IMR-90 (cell line): Measurements from ENCODE around the gene SMARCC2. TPM values are rescaled to one million over a fixed set of nuclear protein-coding genes. Genes with fewer than 3 reads are reported as not detected.

Experiments
- ATAC-seq: fragments of 200-7000 bp; cut with Tn5 transposase; 2 replicates; pipeline ENCODE4 v1.9.1; 2020; ENCODE audit warnings: low read depth, mild to moderate bottlenecking, moderate library complexity
- BruUV-seq: library from RNA; stranded (reverse); fragments of 400-500 nt; replicated peaks from 2 replicates; lab custom pipeline; 2021; lab: Mats Ljungman, UMichigan
- CTCF ChIA-PET: fragments of 300-600 bp; formaldehyde crosslinking; extraction: SDS; loops from one replicate; lab custom pipeline; 2021; ENCODE audit warnings: antibody characterized with exemption; lab: Yijun Ruan, JAX
- POLR2A ChIA-PET: fragments of 300-600 bp; sonication (Branson Sonifier 250); formaldehyde crosslinking; loops from one replicate; lab custom pipeline; 2022; ENCODE audit warnings: antibody characterized with exemption; ENCODE audit not compliant: unreplicated experiment; lab: Charles Lee
- DNase-seq: peaks from one replicate; pipeline ENCODE4 v3.0.0; 2013
- H2AFZ ChIP-seq: replicated peaks from 2 replicates; pipeline ENCODE3; 2013; ENCODE audit warnings: low read length, mild to moderate bottlenecking; ENCODE audit not compliant: poor library complexity
- H2AK5ac ChIP-seq: 2 replicates; pipeline ENCODE4 v1.6.1; 2013; ENCODE audit warnings: low read depth, low read length, inconsistent platforms
- H2AK9ac ChIP-seq: replicated peaks from 2 replicates; pipeline ENCODE3; 2013; ENCODE audit warnings: mild to moderate bottlenecking, low read depth, low read length, moderate library complexity; ENCODE audit not compliant: poor library complexity
- H2BK120ac ChIP-seq: 2 replicates; pipeline ENCODE4 v1.6.1; 2013; ENCODE audit warnings: low read depth, low read length, inconsistent platforms
- H2BK15ac ChIP-seq: 3 replicates; pipeline ENCODE4 v1.6.1; 2013; ENCODE audit warnings: low read depth, low read length, inconsistent platforms
- H2BK20ac ChIP-seq: 2 replicates; pipeline ENCODE4 v1.6.1; 2013; ENCODE audit warnings: low read depth, mild to moderate bottlenecking, inconsistent platforms, low read length, moderate library complexity
- H2BK5ac ChIP-seq: 2 replicates; pipeline ENCODE4 v1.6.1; 2013; ENCODE audit warnings: mild to moderate bottlenecking, low read depth, low read length, inconsistent platforms; ENCODE audit not compliant: poor library complexity, severe bottlenecking
- H3K14ac ChIP-seq: replicated peaks from 2 replicates; pipeline ENCODE4 v1.6.1; 2013; ENCODE audit warnings: low read depth, low read length, inconsistent platforms
- H3K18ac ChIP-seq: 2 replicates; pipeline ENCODE4 v1.6.1; 2013; ENCODE audit warnings: low read depth, low read length, control low read depth
- H3K23ac ChIP-seq: 2 replicates; pipeline ENCODE4 v1.6.1; 2013; ENCODE audit warnings: low read depth, low read length, inconsistent platforms
- H3K27ac ChIP-seq: 2 replicates; pipeline ENCODE4 v1.5.1; 2013; ENCODE audit warnings: mild to moderate bottlenecking, control low read depth, low read length; ENCODE audit not compliant: insufficient read depth
- H3K27me3 ChIP-seq: 2 replicates; pipeline ENCODE4 v1.6.1; 2013; ENCODE audit warnings: low read length; ENCODE audit not compliant: control insufficient read depth, insufficient read depth
- H3K36me3 ChIP-seq: 2 replicates; pipeline ENCODE4 v1.6.1; 2013; ENCODE audit warnings: low read length, mixed read lengths; ENCODE audit not compliant: control insufficient read depth, insufficient read depth
- H3K4ac ChIP-seq: 2 replicates; pipeline ENCODE4 v1.6.1; 2013; ENCODE audit warnings: low read depth, low read length, inconsistent platforms
- H3K4me1 ChIP-seq: 2 replicates; pipeline ENCODE4 v1.6.1; 2013; ENCODE audit warnings: low read length, mixed read lengths; ENCODE audit not compliant: control insufficient read depth, insufficient read depth
- H3K4me2 ChIP-seq: 2 replicates; pipeline ENCODE4 v1.6.1; 2013; ENCODE audit warnings: low read depth, mild to moderate bottlenecking, control low read depth, low read length, moderate library complexity
- H3K4me3 ChIP-seq: 2 replicates; pipeline ENCODE4 v1.5.1; 2013; ENCODE audit warnings: low read depth, mild to moderate bottlenecking, control low read depth, low read length, moderate library complexity; ENCODE audit not compliant: insufficient read depth
- H3K56ac ChIP-seq: 2 replicates; pipeline ENCODE4 v1.6.1; 2013; ENCODE audit warnings: low read length, inconsistent platforms; ENCODE audit not compliant: insufficient read depth; ENCODE audit errors: extremely low read depth
- H3K79me1 ChIP-seq, 2 experiments: 2 replicates each; pipeline ENCODE4 v1.6.1; 2013; ENCODE audit warnings: low read length in 2 of 2, inconsistent platforms in 1 of 2, low read depth in 1 of 2
- H3K9ac ChIP-seq: 2 replicates; pipeline ENCODE4 v1.6.1; 2013; ENCODE audit warnings: low read depth, low read length, control low read depth
- H3K9me1 ChIP-seq: 2 replicates; pipeline ENCODE4 v1.6.1; 2013; ENCODE audit warnings: low read length, inconsistent platforms; ENCODE audit not compliant: insufficient read depth
- H3K9me3 ChIP-seq: 2 replicates; pipeline ENCODE4 v1.6.1; 2013; ENCODE audit warnings: low read length; ENCODE audit not compliant: control insufficient read depth, insufficient read depth
- H4K20me1 ChIP-seq: 2 replicates; pipeline ENCODE4 v1.6.1; 2013; ENCODE audit warnings: low read length, inconsistent platforms; ENCODE audit not compliant: insufficient read depth
- H4K5ac ChIP-seq: 2 replicates; pipeline ENCODE4 v1.6.1; 2013; ENCODE audit warnings: mild to moderate bottlenecking, low read depth, low read length, control low read depth
- H4K8ac ChIP-seq, 2 experiments: 2 replicates each; pipeline ENCODE4 v1.6.1; 2013; ENCODE audit warnings: low read depth in 2 of 2, low read length in 2 of 2, control low read depth in 1 of 2, inconsistent platforms in 1 of 2
- H4K91ac ChIP-seq: 2 replicates; pipeline ENCODE4 v1.6.1; 2013; ENCODE audit warnings: low read depth, low read length, inconsistent platforms; ENCODE audit not compliant: insufficient read depth
- BHLHE40 ChIP-seq: fragments of 150-350 bp; IDR thresholded peaks from 2 replicates; pipeline ENCODE4 v1.6.1; 2016; ENCODE audit warnings: mild to moderate bottlenecking, low read depth, low read length
- CEBPB ChIP-seq: IDR thresholded peaks from 2 replicates; pipeline ENCODE4 v1.6.1; 2012; ENCODE audit warnings: low read depth, low read length, improper control_type of control experiment
- CHD1 ChIP-seq: IDR thresholded peaks from 2 replicates; pipeline ENCODE4 v1.6.1; 2012; ENCODE audit warnings: low read depth, low read length, improper control_type of control experiment
- CTCF ChIP-seq: conservative IDR thresholded peaks from 2 replicates; pipeline ENCODE4 v1.5.1; 2012; ENCODE audit warnings: mild to moderate bottlenecking, low read depth, low read length, improper control_type of control experiment
- ELK1 ChIP-seq: fragments of 150-350 bp; IDR thresholded peaks from 2 replicates; pipeline ENCODE4 v1.6.1; 2016; ENCODE audit warnings: low read depth, mild to moderate bottlenecking, low read length, moderate library complexity, borderline replicate concordance
- FOS ChIP-seq: fragments of 150-350 bp; IDR thresholded peaks from 2 replicates; pipeline ENCODE4 v1.6.1; 2016; ENCODE audit warnings: low read depth, low read length
- MAFK ChIP-seq: IDR thresholded peaks from 2 replicates; pipeline ENCODE4 v1.6.1; 2012; ENCODE audit warnings: low read depth, low read length, improper control_type of control experiment
- MAZ ChIP-seq: IDR thresholded peaks from 2 replicates; pipeline ENCODE4 v1.6.1; 2012; ENCODE audit warnings: low read depth, mild to moderate bottlenecking, low read length, improper control_type of control experiment, moderate library complexity, borderline replicate concordance
- MXI1 ChIP-seq: IDR thresholded peaks from 2 replicates; pipeline ENCODE4 v1.6.1; 2012; ENCODE audit warnings: low read depth, mild to moderate bottlenecking, low read length, moderate library complexity, borderline replicate concordance
- NFE2L2 ChIP-seq: fragments of 150-350 bp; IDR thresholded peaks from 2 replicates; pipeline ENCODE4 v1.6.1; 2016; ENCODE audit warnings: low read depth, mild to moderate bottlenecking, low read length
- POLR2A ChIP-seq: IDR thresholded peaks from 2 replicates; pipeline ENCODE4 v1.6.1; 2012; ENCODE audit warnings: mild to moderate bottlenecking, low read depth, low read length
- RAD21 ChIP-seq: IDR thresholded peaks from 2 replicates; pipeline ENCODE4 v1.6.1; 2012; ENCODE audit warnings: low read length, improper control_type of control experiment
- RCOR1 ChIP-seq: IDR thresholded peaks from 2 replicates; pipeline ENCODE4 v1.6.1; 2012; ENCODE audit warnings: mild to moderate bottlenecking, low read length, improper control_type of control experiment; ENCODE audit not compliant: insufficient replicate concordance
- RFX5 ChIP-seq: IDR thresholded peaks from 2 replicates; pipeline ENCODE4 v1.8.0; 2012; ENCODE audit warnings: low read depth, mild to moderate bottlenecking, low read length, moderate library complexity
- SMC3 ChIP-seq: fragments of 150-350 bp; IDR thresholded peaks from 2 replicates; pipeline ENCODE4 v1.6.1; 2016; ENCODE audit warnings: low read depth, mild to moderate bottlenecking, antibody characterized with exemption, low read length, moderate library complexity
- USF2 ChIP-seq: fragments of 150-350 bp; IDR thresholded peaks from 2 replicates; pipeline ENCODE4 v1.6.1; 2017; ENCODE audit warnings: mild to moderate bottlenecking, antibody characterized with exemption, low read length, low read depth
- WGBS, 2 experiments: methylation state at CpG; one replicate each; pipeline versions ENCODE4 v1.1.5 to v1.1.7; 2013; ENCODE audit warnings: missing lambda C conversion rate in 2 of 2; ENCODE audit not compliant: insufficient read length in 1 of 2; ENCODE audit errors: extremely low coverage in 2 of 2; 5-methylcytosine and 5-hydroxymethylcytosine counted together
- dilution Hi-C: fragments of 300-500 bp; cut with HindIII; formaldehyde crosslinking; loops from one replicate; pipeline ENCODE4 v1.14.3; 2018; ENCODE audit warnings: low sequenced_read_pairs; ENCODE audit not compliant: unreplicated experiment
- in situ Hi-C: fragments of 300-500 bp; cut with MboI; formaldehyde crosslinking; loops from 3 replicates; pipeline ENCODE4 v1.14.3; 2019; ENCODE audit warnings: low sequenced_read_pairs, inconsistent platforms, mixed read lengths
- intact Hi-C: fragments of 100-400 bp; cut with micrococcal nuclease; formaldehyde crosslinking; loops from 2 replicates; pipeline ENCODE4 v1.10.0; 2022
- polyA plus RNA-seq, 3 experiments: library from polyadenylated mRNA; depleted of rRNA; stranded (reverse); fragments of >200 nt; gene quantifications; 2 replicates each; pipeline ENCODE4 v1.2.3, GENCODE V29; 2012; ENCODE audit warnings: low replicate concordance in 1 of 3
- total RNA-seq: library from RNA; depleted of rRNA; stranded (reverse); fragments of >200 nt; gene quantifications from 2 replicates; pipeline ENCODE4 v1.2.3, GENCODE V29; 2012

SMARCC2 gene
- total and polyA plus RNA-seq, 2 of the 4 experiments (the other 2 are of a cell fraction) = 42.3 to 43.8 TPM

- Histone ChIP-seq H2BK20ac (no peak overlapping the region), H3K4ac (no peak overlapping the region), H2AK5ac (no peak overlapping the region), H3K4me1 (peaks cover 7% of the 10 kb centered on the region; the same call in 1 of the 2 replicates), H3K56ac (no peak overlapping the region), H3K9me1 (no peaks in the 10 kb centered on the region; the same call in 1 of the 2 replicates), H3K9me3 (no peaks in the 10 kb centered on the region), H2AK9ac (peak overlapping the region; percentile 29), H3K9ac (no peak overlapping the region), H2BK5ac (no peak overlapping the region), H3K18ac (no peak overlapping the region), H4K8ac (peak overlapping the region in 1 of 2 experiments; percentile 3; a peak in 1 of 4 replicates), H3K23ac (peak overlapping the region; percentile 40; the same call in 1 of the 2 replicates), H3K27me3 (no peaks in the 10 kb centered on the region), H4K91ac (no peak overlapping the region), H3K79me1 (peaks cover 14 to 43% of the 10 kb centered on the region in 2 experiments), H2AFZ (no peak overlapping the region), H3K27ac (no peak overlapping the region), H3K4me2 (no peak overlapping the region), H4K20me1 (peaks cover 48% of the 10 kb centered on the region), H3K14ac (no peak overlapping the region), H3K4me3 (no peak overlapping the region), H2BK15ac (no peak overlapping the region), H2BK120ac (no peak overlapping the region), H3K36me3 (peaks cover 82% of the 10 kb centered on the region), H4K5ac (no peak overlapping the region)
- in situ Hi-C loops (no loop called here), dilution Hi-C loops (no loop called here), intact Hi-C loops (no loop called here)
- WGBS, 2 experiments = 80% methylated on average over 1 of the region's 4 CpGs; no CpG with 5 or more reads in 1 of the 2 experiments
- BruUV-seq = no TSS peak
- ATAC-seq (peak; percentile 3), DNase-seq (no peak)
- CTCF ChIA-PET = interaction anchor here (1.0 kb wide), 1 partner anchor 24 kb away, joined by 4 read pairs; the partner anchor contains the start of gene SMARCC2
- POLR2A ChIA-PET = interaction anchor here (0.5 kb wide), 1 partner anchor 14 kb away, joined by 3 read pairs; no protein-coding TSS in a partner anchor
- TF ChIP-seq RCOR1 (no peak), CEBPB (no peak), MAZ (no peak), USF2 (no peak), POLR2A (no peak), RFX5 (no peak), FOS (no peak), CTCF (no peak), ELK1 (no peak), BHLHE40 (no peak), RAD21 (no peak), MXI1 (no peak), CHD1 (no peak), NFE2L2 (no peak), SMC3 (no peak), MAFK (no peak)
Observed at GRCh38 chr12:56165369-56165768, 23.9 kb downstream of the SMARCC2 start.
